ENCODE measurements around the gene NDFIP1.

The NDFIP1 gene

DNA sequence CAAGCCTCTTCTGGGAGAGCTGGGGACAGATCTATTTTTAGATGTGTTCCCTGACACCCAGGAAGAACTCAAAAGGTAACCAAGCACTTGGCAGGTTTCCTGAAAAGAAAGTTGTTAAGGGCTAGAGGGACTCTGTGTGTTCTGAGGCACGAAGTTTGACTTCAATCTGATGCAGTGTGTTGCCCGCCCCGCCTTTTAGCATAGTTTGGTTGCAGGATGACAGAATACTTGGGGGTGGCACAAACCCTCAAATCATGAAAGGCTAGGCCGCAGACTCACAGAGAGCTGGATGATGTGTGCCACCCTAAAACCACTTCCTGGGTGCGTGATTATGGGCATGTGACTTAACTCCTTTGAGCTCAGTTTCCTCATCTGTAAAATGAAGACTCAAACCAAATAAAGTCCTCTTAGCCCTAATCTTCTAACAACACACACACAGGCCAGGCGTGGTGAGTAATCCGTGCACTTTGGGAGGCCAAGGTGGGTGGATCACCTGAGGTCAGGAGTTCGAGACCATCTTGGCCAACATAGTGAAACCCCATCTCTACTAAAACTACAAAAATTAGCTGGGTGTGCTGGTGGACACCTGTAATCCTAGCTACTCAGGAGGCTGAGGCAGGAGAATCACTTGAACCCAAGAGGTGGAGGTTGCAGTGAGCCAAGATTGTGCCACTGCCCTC, 12.8 kb upstream of the NDFIP1 start:
- H3K27me3 ChIP-seq (ENCODE audit: control insufficient read depth, insufficient read depth, low read length), result no peaks in the 10 kb centered on the region
- TF ChIP-seq, protein P1, sequence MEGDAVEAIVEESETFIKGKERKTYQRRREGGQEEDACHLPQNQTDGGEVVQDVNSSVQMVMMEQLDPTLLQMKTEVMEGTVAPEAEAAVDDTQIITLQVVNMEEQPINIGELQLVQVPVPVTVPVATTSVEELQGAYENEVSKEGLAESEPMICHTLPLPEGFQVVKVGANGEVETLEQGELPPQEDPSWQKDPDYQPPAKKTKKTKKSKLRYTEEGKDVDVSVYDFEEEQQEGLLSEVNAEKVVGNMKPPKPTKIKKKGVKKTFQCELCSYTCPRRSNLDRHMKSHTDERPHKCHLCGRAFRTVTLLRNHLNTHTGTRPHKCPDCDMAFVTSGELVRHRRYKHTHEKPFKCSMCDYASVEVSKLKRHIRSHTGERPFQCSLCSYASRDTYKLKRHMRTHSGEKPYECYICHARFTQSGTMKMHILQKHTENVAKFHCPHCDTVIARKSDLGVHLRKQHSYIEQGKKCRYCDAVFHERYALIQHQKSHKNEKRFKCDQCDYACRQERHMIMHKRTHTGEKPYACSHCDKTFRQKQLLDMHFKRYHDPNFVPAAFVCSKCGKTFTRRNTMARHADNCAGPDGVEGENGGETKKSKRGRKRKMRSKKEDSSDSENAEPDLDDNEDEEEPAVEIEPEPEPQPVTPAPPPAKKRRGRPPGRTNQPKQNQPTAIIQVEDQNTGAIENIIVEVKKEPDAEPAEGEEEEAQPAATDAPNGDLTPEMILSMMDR (IDR thresholded peaks at IDR 0.05), result no peak
- H3K36me3 ChIP-seq (ENCODE audit: control insufficient read depth, insufficient read depth, low read length), result no peaks in the 10 kb centered on the region
- peak overlapping the region; percentile 65 for H2AFZ ChIP-seq
- H3K27ac ChIP-seq, result peak overlapping the region; percentile 78
- H3K4me1 ChIP-seq, result peaks cover 18% of the 10 kb centered on the region
- H3K4me3 ChIP-seq (ENCODE audit: low read depth, low read length), result no peak overlapping the region
- H3K4me2 ChIP-seq (ENCODE audit: low read length), result peak overlapping the region; percentile 34
- H3K9me3 ChIP-seq (ENCODE audit: control insufficient read depth, low read length), result no peaks in the 10 kb centered on the region
- no peak overlapping the region for H3K9ac ChIP-seq
- H3K79me2 ChIP-seq, result no peaks in the 10 kb centered on the region

DNA sequence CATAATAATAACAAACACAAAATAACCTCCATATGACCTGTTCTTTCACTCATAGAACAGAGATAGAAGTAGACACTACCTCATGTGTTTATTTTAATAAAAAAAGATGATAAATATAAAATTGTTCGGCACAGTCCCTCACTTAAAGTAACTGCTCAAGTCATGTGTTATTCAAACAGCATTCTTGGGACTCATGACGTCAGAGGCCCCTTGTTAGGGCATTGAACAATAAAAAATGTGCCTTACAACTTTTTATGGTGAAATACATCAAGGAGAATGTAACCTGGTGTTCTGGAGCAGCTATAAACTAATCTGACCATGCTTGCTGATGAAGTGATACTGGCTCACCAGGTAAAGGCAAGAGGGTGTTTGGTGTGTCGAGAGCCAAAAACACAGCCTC, 12.2 kb upstream of the NDFIP1 start:
- peaks cover 18% of the 10 kb centered on the region for H3K4me1 ChIP-seq
- no peaks in the 10 kb centered on the region for H3K9me3 ChIP-seq (ENCODE audit: control insufficient read depth, low read length)
- H3K9ac ChIP-seq, result no peak overlapping the region
- TF ChIP-seq, protein P1 (IDR thresholded peaks at IDR 0.05), result no peak
- no peaks in the 10 kb centered on the region for H3K36me3 ChIP-seq (ENCODE audit: control insufficient read depth, insufficient read depth, low read length)
- no peak overlapping the region for H3K27ac ChIP-seq
- no peak overlapping the region for H3K4me3 ChIP-seq (ENCODE audit: low read depth, low read length)
- H2AFZ ChIP-seq, result no peak overlapping the region
- no peak overlapping the region for H3K4me2 ChIP-seq (ENCODE audit: low read length)
- no peaks in the 10 kb centered on the region for H3K79me2 ChIP-seq
- H3K27me3 ChIP-seq (ENCODE audit: control insufficient read depth, insufficient read depth, low read length), result no peaks in the 10 kb centered on the region

DNA sequence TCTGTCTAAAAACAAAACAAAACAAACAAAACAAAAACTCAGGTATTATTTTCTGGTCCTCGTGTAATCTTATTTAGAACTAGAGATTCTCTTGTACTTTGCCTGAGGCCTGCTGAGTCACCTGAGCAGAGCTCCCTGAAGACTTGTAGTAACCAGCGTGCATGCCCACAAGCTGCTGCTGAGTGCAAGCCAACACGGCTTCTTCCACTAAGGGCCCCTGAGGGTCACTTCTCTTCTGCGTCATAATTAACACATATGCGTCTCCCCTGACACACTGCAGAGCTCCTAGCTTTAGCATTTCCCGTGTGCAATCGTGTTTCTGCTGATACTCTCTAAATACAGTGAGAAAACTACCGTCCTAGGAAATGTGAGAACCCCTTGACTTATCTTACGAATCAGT, 10.9 kb upstream of the NDFIP1 start:
- peak overlapping the region; percentile 62 for H2AFZ ChIP-seq
- H3K9me3 ChIP-seq (ENCODE audit: control insufficient read depth, low read length), result no peaks in the 10 kb centered on the region
- H3K4me3 ChIP-seq (ENCODE audit: low read depth, low read length), result no peak overlapping the region
- peak overlapping the region; percentile 33 for H3K27ac ChIP-seq
- no peak overlapping the region for H3K4me2 ChIP-seq (ENCODE audit: low read length)
- peaks cover 18% of the 10 kb centered on the region for H3K4me1 ChIP-seq
- TF ChIP-seq, protein P1 (IDR thresholded peaks at IDR 0.05), result no peak
- no peaks in the 10 kb centered on the region for H3K27me3 ChIP-seq (ENCODE audit: control insufficient read depth, insufficient read depth, low read length)
- H3K79me2 ChIP-seq, result no peaks in the 10 kb centered on the region
- no peaks in the 10 kb centered on the region for H3K36me3 ChIP-seq (ENCODE audit: control insufficient read depth, insufficient read depth, low read length)
- no peak overlapping the region for H3K9ac ChIP-seq

DNA sequence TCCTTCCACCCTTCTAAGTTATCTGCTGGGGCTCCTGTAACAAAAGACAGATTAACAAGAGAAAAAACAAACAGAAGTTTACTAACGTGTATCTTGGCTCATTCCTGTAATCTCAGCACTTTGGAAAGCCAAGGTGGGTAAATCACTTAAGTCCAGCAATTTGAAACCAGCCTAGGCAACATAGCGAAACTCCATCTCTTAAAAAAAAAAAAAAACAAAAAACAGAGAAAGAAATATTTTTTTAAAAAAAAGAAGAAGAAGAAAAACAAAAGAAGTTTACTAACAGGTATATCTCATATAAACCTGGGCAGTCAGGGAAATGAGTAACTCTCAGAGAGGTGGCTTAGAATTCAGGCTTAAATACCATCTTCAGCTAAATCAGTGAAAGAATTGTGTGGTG, 10.3 kb upstream of the NDFIP1 start:
- H3K9me3 ChIP-seq (ENCODE audit: control insufficient read depth, low read length), result no peaks in the 10 kb centered on the region
- H3K27ac ChIP-seq, result peak overlapping the region; percentile 33
- no peak overlapping the region for H3K4me2 ChIP-seq (ENCODE audit: low read length)
- H3K27me3 ChIP-seq (ENCODE audit: control insufficient read depth, insufficient read depth, low read length), result no peaks in the 10 kb centered on the region
- no peak overlapping the region for H3K4me3 ChIP-seq (ENCODE audit: low read depth, low read length)
- H3K36me3 ChIP-seq (ENCODE audit: control insufficient read depth, insufficient read depth, low read length), result no peaks in the 10 kb centered on the region
- no peaks in the 10 kb centered on the region for H3K79me2 ChIP-seq
- TF ChIP-seq, protein P1 (IDR thresholded peaks at IDR 0.05), result no peak
- H3K9ac ChIP-seq, result no peak overlapping the region
- peaks cover 18% of the 10 kb centered on the region for H3K4me1 ChIP-seq
- H2AFZ ChIP-seq, result peak overlapping the region; percentile 62

DNA sequence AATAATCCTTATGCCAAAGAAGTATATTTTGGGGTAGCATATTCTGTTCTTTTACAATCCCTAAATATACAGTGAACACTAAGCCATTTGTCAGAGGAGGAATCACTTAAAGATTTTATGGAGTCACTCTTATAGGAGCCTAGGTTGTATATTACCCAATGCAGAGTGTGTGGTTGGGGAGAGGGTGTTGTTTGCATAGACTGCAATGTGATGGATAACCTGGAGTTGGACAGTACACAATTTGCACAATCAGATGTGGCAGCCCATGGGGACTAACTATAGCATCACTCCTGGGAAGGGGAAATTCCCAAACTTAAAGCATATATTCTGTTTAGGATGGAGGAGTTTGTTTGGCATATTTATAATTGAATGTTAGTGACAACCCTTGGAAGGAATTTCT, 9.6 kb upstream of the NDFIP1 start:
- H2AFZ ChIP-seq, result peak overlapping the region; percentile 45
- TF ChIP-seq, protein P1 (IDR thresholded peaks at IDR 0.05), result no peak
- no peak overlapping the region for H3K4me2 ChIP-seq (ENCODE audit: low read length)
- no peaks in the 10 kb centered on the region for H3K79me2 ChIP-seq
- no peaks in the 10 kb centered on the region for H3K27me3 ChIP-seq (ENCODE audit: control insufficient read depth, insufficient read depth, low read length)
- no peak overlapping the region for H3K9ac ChIP-seq
- no peaks in the 10 kb centered on the region for H3K36me3 ChIP-seq (ENCODE audit: control insufficient read depth, insufficient read depth, low read length)
- peaks cover 18% of the 10 kb centered on the region for H3K4me1 ChIP-seq
- H3K9me3 ChIP-seq (ENCODE audit: control insufficient read depth, low read length), result no peaks in the 10 kb centered on the region
- H3K27ac ChIP-seq, result peak overlapping the region; percentile 30
- H3K4me3 ChIP-seq (ENCODE audit: low read depth, low read length), result no peak overlapping the region
